ENCODE results near the gene RALGAPA2.

DNA sequence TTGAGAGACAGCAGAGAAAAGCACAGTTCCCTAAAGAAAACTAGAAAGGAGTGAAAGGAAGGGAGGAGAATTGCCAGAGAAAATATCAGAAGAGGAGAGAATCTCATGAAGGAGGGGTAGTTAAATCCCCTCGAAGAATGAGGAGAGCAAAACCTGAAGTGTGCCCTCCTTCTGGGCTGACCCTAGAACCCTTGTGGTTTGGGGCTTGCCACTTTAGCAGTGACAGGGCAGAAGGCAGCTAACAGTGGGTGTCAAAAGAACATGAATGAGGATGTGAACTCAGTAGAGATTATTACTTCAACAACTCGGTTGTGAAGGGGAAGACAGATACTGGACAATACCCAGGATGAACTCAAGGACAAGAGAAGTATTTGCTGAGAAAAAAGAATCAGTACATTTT lies 73.6 kb downstream of the RALGAPA2 start:
- TF ChIP-seq, protein P1, sequence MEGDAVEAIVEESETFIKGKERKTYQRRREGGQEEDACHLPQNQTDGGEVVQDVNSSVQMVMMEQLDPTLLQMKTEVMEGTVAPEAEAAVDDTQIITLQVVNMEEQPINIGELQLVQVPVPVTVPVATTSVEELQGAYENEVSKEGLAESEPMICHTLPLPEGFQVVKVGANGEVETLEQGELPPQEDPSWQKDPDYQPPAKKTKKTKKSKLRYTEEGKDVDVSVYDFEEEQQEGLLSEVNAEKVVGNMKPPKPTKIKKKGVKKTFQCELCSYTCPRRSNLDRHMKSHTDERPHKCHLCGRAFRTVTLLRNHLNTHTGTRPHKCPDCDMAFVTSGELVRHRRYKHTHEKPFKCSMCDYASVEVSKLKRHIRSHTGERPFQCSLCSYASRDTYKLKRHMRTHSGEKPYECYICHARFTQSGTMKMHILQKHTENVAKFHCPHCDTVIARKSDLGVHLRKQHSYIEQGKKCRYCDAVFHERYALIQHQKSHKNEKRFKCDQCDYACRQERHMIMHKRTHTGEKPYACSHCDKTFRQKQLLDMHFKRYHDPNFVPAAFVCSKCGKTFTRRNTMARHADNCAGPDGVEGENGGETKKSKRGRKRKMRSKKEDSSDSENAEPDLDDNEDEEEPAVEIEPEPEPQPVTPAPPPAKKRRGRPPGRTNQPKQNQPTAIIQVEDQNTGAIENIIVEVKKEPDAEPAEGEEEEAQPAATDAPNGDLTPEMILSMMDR (IDR thresholded peaks at IDR 0.05; ENCODE audit: low read depth, low read length): no peak
- TF ChIP-seq EZH2phosphoT487 (IDR thresholded peaks at IDR 0.05; ENCODE audit: low read depth): no peak

Data from OCI-LY3 (cell line).